HG02885 (cell line): ENCODE measurements around the gene CENPV.

ENCODE experiments used
- ATAC-seq: cut with Tn5 transposase; IDR thresholded peaks from one replicate; pipeline ENCODE4 v1.9.1; 2021; ENCODE audit warnings: mild to moderate bottlenecking; ENCODE audit not compliant: unreplicated experiment, poor library complexity

Gene CENPV

DNA sequence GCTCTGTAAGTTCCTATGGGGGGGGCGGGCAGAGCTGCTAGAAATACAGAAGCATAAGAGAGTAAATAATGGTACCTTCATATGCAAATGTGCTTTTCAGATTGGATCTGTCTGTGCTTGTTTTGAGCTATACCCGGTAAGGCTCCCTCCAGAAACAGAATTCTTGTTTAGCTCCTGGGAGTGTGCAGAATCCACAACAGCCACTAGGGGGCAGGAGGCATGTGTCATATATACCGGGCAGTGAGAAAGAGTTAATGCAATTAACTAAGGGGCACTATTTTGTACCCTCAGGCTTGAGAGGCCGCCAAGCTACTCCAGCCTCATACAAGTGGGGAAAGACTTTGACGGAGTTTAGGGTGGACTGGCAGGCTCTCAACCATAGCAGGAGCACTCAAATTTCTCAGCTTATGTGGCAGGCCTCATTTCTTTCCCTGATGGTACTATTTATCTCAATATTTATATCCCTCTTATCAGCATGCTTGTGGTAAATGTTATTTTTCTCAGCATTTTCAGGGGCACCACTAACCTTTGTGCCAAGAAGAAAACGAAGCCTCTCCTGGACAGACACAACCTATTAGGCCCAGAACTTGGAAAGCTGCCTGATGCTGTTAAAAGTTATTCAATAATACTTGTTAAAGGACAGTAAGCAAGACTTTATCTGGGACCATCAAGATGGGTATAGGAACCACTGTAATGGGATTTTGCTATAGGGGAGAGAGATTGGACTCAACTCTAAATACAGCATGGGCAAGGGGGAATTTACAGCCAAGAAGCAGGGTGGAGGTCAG is 10.7 kb upstream of the CENPV start:
- ATAC-seq: peak; percentile 79

DNA sequence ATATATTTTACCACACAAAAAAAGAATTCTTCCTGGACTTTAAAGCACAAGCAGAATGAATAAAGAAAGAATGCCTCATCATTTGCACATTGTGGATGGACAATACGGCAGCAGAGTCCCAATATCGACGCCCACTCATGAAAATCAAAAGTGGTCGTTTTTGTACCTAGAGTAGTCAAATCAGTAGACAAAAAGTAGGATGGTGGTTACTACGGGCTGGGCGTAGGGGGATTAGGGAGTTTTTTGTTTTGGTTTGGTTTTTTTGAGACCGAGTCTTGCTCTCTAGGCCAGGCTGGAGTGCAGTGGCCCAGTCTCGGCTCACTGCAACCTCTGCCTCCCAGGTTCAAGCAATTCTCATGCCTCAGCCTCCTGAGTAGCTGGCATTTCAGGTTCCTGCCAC is 8.6 kb upstream of the CENPV start:
- no peak for ATAC-seq

DNA sequence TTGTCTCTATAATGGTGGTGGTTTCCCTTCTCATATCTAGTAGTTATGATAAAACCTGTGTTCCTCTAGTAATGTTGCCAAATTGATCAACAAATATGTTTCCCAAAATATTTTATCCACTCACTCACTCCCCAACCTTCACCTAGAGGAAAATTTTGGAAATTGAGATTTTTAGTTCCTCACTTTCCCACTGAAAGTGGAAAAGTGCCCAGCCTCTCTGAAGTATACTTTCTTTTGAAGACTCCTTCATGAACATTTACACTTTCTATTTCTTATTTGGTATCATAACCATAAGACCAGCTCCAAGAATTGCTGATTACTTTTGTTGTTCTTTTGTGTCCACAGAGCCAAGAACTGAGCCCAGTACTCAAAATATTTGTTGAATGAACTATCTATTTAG is 5.1 kb upstream of the CENPV start:
- no peak for ATAC-seq

DNA sequence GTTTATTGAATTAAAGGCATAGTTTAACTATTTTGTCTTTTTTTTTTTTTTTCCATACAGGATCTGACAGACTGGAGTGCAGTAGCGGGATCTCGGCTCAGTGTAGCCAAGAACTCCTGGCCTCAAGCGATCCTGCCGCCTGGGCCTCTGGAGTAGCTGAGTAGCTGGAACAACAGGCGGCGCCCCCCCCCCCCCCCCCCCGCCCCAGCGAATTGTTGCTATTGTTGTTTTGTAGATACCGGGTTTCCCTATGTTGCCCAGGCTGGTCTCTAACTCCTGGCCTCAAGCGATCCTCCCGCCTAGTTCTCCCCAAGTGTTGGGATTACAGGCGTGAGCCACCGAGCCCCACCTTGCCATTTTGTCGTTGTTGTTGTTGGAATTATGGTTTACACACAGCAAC is 1.3 kb upstream of the CENPV start:
- no peak for ATAC-seq

- peak; percentile 49 for ATAC-seq
These were observed 477 bp downstream of the CENPV start for GRCh38 chr17:16352667-16353316.

DNA sequence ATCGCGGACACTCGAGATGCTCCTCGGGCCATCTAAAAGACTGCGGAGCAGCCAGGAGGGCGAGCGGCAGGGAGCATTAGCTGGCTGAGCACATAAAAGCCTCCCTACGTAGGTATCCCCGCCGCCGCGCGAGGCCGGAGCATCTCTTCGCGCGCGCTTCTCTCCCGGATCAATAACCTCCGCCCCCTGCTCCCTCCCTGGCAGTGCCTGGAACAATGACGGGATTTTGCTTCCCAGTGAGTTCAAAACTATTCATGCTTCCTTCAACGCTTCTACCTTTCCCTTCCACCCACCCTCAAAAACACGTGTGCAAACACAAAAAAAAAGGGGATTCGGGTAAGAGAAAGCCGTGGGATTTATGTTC is 984 bp downstream of the CENPV start:
- ATAC-seq: no peak

DNA sequence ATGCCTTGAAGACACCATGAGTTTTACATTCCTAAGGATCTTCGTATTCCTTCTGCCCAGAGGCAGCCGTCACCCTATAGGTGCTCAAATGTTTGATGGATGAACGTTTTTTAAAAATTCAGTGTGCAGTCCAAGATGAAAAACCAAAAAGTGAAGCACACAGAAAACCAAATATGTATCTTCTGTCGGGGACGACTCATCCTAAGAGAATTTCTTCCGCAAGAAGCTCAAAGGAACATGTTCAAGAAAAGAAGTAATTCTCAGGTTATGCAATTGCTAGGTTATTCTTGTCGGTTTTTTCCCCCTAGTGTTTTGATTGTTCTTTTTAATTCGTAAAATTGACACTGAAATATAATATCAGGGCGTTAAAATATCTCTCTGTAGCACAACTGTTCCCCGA is 1.4 kb downstream of the CENPV start:
- no peak for ATAC-seq

DNA sequence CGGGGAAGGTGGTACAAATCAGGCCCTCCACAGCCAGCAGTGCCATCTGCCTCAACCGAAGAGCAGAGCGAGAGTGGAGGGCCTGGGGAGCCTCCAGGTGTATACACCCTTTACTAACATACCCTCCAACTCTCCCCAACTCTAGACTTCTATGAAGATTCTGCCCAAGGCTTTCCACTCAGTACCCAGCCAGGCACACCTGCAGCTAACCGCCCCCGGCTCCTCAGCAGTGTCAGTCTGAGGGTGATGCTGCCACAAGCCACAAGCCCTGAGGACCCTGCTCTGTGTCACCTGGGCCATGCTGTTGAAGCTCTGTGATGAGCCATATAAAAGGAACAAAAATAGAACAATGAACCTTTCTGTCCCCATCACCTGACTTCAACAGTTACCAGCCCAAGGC is 3.8 kb downstream of the CENPV start:
- no peak for ATAC-seq

DNA sequence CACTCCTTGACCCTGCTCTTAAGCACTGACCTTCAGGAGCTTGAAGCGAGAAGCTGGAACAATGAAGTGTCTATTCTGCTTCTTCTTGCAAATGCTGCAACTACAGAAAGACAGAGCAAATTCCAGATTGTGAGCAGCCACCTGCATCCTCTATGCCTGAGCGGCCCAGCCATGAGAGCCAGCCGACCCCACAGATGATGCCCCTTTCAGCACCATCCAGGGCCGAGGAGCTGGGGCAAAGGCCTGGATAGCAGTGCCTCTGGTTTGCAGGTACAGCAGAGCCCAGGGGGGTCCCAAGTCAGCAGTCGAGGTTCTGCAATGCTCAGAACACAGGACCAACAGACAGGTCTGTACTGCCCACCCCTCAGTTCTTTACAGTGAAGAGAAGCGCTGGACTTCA is 4.7 kb downstream of the CENPV start:
- no peak for ATAC-seq

GRCh38 chr17:16346721-16347271 is 6.5 kb downstream of the CENPV start:
- ATAC-seq: no peak

GRCh38 chr17:16345565-16345964 is 7.7 kb downstream of the CENPV start:
- no peak for ATAC-seq

DNA sequence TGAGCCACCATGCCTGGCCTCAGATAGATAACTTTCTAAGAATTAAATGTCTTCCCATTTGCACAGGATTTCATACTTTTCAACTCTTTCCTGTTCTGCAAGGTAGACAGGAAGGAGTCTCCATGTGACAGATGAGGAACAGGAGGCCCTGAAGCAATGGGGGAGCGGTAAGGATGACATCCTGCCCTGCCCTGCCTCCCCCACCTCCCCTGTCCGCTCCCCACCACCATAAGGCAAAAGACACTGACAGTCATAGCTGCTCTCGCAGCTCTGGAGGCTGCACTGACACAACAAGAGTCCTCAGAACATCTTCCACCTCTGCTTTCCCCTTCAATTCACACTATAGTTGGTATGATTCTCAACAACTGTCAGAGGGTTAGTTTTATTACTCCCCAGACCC is 9.7 kb downstream of the CENPV start:
- ATAC-seq: no peak

- ATAC-seq: no peak
These were observed 10.3 kb downstream of the CENPV start for GRCh38 chr17:16342979-16343378.

DNA sequence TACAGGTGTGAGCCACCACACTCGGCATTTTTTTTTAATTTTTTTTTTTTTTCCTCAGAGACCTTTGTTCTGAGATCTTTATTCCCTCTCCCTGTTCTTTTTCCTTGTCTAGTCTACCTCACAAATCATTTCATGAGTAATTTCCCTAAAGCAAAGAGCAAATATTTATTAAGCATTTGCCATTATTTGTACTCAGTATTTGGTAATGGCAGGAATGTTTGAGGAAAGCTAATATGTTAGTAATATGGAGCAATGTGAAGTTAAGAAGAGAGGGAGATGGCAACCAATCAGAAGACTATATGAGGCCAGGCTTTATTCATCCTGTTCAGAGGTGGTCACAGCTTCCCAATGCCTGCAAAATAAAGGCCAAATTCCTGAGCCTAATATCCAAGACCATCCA is 13.3 kb downstream of the CENPV start:
- ATAC-seq: no peak

GRCh38 chr17:16339402-16339801 is 13.9 kb downstream of the CENPV start:
- ATAC-seq: no peak

- ATAC-seq: no peak
These were observed 14.9 kb downstream of the CENPV start for GRCh38 chr17:16338391-16338790.

- no peak for ATAC-seq
These were observed 23.6 kb downstream of the CENPV start for GRCh38 chr17:16329519-16330271.

GRCh38 chr17:16328997-16329396 is 24.3 kb downstream of the CENPV start:
- ATAC-seq: no peak

DNA sequence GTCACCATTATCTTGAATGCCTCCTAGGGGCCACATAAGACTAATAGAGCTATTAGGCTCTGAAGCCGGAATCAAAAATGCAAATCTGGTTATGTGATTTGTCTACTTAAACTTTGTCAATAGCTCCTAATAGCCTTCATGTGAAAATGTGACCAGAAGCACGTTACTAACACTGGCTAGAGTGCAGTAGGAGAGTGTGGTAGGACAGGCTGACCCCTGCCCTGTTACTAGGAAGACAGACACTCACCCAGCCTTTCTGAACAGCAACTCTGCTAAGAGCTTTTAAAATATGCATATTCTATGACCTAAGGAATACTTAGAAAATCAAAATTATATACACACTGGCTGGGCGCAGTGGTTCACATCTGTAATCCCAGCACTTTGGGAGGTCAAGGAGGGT is 26.3 kb downstream of the CENPV start:
- no peak for ATAC-seq

DNA sequence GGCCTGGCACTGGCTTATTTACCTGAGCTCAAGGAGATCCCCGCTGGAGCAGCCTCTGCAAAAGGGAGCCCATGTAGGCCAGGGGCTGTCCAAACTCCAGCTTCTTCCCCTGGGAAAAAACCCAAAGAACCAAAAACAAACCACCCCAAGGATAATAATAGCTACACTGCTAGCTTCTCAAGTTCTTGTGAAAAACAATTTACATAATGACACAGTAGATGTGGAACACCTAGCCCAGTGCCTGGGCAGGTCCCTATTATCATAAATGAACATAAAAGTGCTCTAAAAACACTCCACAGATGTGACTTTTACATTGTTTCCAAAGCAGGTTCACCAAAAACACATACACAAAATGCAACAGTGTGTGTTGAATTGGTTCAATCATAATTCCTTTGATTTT is 27.3 kb downstream of the CENPV start:
- no peak for ATAC-seq

DNA sequence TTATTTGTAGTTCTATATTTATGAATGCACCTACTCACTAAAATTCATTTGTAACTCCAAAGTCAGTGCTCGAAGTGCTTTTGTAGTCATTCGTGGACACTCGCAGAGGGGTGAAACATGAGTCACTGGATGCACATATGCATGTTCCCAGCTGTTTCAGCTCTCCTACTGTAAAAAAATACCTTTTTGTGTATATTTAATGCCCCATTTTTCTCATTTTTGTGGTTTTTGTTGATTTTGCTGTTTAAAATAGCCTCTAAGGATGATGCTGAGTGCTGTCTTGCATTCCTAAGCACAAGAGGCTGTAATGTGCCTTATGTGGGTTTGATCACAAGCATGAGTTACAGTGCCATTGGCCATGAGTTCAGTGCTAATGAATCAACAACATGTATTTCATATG is 30.6 kb downstream of the CENPV start:
- ATAC-seq: no peak
